Endothelial cell (in vitro differentiated cells): ENCODE results near the gene ONECUT3. TPM values are rescaled to one million over a fixed set of nuclear protein-coding genes. Genes with fewer than 3 reads are reported as not detected.

ENCODE experiments used
- DNase-seq: peaks from one replicate; pipeline ENCODE4 v3.0.0; 2021; ENCODE audit warnings: low spot score
- H3K27ac Mint-ChIP-seq: one replicate; pipeline ENCODE4 v1.8.0; 2021; ENCODE audit warnings: mixed read lengths, inconsistent platforms; ENCODE audit not compliant: unreplicated experiment
- H3K27me3 Mint-ChIP-seq: one replicate; pipeline ENCODE4 v1.8.0; 2021; ENCODE audit warnings: mild to moderate bottlenecking, moderate library complexity, mixed read lengths, inconsistent platforms; ENCODE audit not compliant: unreplicated experiment
- H3K36me3 Mint-ChIP-seq: one replicate; pipeline ENCODE4 v1.8.0; 2021; ENCODE audit warnings: mild to moderate bottlenecking, low read depth, mixed read lengths, inconsistent platforms; ENCODE audit not compliant: unreplicated experiment
- H3K4me1 Mint-ChIP-seq: one replicate; pipeline ENCODE4 v1.8.0; 2021; ENCODE audit warnings: mild to moderate bottlenecking, mixed read lengths, inconsistent platforms; ENCODE audit not compliant: unreplicated experiment
- H3K4me3 Mint-ChIP-seq: one replicate; pipeline ENCODE4 v1.8.0; 2021; ENCODE audit warnings: mild to moderate bottlenecking, mixed read lengths, inconsistent platforms; ENCODE audit not compliant: unreplicated experiment
- H3K9me3 Mint-ChIP-seq: one replicate; pipeline ENCODE4 v1.8.0; 2021; ENCODE audit warnings: mixed read lengths, inconsistent platforms; ENCODE audit not compliant: unreplicated experiment
- microRNA-seq: library from miRNA; unstranded; fragments of <30 nt; microRNA quantifications from one replicate; pipeline ENCODE4, GENCODE V29; 2020; ENCODE audit not compliant: unreplicated experiment
- total RNA-seq: library from RNA; stranded (reverse); fragmentation: NEBNext Ultra II Directional; extraction: Animal tissue kit (Norgen Biotek cat#: 25700); gene quantifications from one replicate; pipeline ENCODE4 v1.2.1, GENCODE V29; 2021; ENCODE audit not compliant: unreplicated experiment
- TF ChIP-seq, protein P1 (sequence below): fragments of 200-600 bp; sonication (generic); IDR thresholded peaks from one replicate; pipeline ENCODE4 v1.5.0; 2021; ENCODE audit warnings: antibody characterized with exemption; ENCODE audit not compliant: unreplicated experiment

The ONECUT3 gene
- total RNA-seq, 1 donor from 2014 or later: not detected

DNA sequence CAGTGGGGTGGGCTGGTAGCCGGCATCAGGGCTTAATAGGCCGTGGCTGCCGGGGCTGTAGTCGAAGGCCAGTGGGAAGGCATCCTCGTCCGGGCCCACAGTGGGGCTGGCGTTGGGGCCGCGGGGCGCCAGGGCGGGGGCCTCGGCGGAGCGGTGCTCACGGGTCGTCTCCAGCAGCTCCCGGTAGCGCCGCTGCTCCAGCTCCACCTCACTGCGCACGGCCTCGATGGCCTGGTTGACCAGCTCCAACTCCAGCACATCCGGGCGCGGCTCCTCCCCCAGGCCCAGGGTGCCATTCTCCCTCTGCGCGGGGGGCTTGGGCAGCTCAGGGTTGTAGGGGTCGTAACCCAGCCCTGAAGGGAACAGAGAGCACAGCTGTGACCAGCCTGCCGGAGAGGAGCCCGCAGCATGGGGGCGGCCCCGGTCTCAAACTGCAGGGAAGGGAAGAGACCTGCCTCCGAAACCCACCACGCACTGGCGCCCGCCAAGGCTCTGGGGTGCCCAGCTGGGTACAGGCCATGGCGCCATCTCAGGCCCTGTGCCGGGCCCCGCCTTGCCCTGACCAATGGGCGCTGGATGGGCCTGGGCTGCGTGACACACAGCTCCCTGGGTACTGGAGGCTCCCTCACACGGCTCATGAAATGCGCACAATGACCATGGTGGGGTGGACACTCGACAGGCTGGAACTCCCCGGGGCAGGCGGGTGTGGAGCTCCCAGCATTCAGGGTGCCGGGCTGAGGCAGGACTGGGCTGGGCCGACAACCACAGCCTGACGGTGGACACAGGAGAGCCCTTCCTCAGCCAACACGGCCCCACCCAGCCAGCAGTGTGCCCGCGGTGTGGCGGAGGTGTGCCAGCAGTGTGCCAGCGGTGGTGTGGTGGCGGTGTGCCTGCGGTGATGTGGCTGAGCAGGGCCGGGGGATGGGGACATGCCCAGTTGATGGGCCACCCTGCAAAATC lies 75.3 kb downstream of the ONECUT3 start:
- Mint-ChIP-seq H3K36me3 (peaks cover 16% of the 10 kb centered on the region), H3K4me1 (peaks cover 5% of the 10 kb centered on the region), H3K4me3 (no peak overlapping the region), H3K27me3 (peaks cover 13% of the 10 kb centered on the region), H3K27ac (no peak overlapping the region), H3K9me3 (no peaks in the 10 kb centered on the region)
- DNase-seq: no peak
- TF ChIP-seq, protein P1, sequence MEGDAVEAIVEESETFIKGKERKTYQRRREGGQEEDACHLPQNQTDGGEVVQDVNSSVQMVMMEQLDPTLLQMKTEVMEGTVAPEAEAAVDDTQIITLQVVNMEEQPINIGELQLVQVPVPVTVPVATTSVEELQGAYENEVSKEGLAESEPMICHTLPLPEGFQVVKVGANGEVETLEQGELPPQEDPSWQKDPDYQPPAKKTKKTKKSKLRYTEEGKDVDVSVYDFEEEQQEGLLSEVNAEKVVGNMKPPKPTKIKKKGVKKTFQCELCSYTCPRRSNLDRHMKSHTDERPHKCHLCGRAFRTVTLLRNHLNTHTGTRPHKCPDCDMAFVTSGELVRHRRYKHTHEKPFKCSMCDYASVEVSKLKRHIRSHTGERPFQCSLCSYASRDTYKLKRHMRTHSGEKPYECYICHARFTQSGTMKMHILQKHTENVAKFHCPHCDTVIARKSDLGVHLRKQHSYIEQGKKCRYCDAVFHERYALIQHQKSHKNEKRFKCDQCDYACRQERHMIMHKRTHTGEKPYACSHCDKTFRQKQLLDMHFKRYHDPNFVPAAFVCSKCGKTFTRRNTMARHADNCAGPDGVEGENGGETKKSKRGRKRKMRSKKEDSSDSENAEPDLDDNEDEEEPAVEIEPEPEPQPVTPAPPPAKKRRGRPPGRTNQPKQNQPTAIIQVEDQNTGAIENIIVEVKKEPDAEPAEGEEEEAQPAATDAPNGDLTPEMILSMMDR: no peak

DNA sequence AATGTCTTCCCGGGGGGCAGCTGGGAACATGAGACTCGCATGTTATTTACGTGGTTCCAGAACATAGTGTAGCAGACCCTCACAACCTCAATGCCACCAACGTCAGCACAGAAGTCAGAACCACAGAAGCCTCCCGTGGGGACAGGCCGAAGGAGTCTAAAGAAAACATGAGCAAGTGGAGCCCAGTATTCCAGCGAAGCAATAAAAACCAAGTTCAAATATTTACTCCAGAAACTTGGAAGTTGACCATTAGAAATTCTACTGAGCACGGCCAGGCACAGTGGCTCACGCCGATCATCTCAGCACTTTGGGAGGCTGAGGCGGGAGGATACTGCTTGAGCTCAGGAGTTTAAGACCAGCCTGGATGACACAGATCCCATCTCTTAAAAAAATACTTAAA lies 76.7 kb downstream of the ONECUT3 start:
- Mint-ChIP-seq H3K9me3 (no peaks in the 10 kb centered on the region), H3K4me3 (no peak overlapping the region), H3K36me3 (peaks cover 13% of the 10 kb centered on the region), H3K27ac (no peak overlapping the region), H3K4me1 (peaks cover 3% of the 10 kb centered on the region), H3K27me3 (peaks cover 10% of the 10 kb centered on the region)
- TF ChIP-seq, protein P1: no peak
- no peak for DNase-seq

DNA sequence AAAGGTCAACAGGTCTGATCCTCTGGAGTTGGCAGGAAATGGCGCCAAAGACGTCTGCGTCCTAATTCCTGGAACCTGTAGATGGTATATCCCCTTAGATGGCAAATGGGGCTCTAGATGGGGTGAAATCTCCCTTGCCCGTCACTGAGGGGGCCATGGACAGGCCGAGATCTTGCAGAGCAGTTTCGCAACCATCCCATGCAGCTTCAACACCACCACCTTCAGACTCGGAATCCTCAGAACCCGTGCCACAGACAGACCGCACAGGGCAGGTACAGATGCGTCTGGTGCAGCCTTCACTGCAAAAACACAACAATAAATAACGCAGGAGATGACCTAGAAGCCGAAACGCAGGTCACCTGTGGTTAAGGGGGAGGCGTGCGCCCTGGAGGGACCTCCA lies 77.3 kb downstream of the ONECUT3 start:
- peak overlapping the region; percentile 38 for H3K27ac Mint-ChIP-seq
- H3K36me3 Mint-ChIP-seq: peaks cover 13% of the 10 kb centered on the region
- no peaks in the 10 kb centered on the region for H3K9me3 Mint-ChIP-seq
- H3K4me3 Mint-ChIP-seq: peak overlapping the region; percentile 37
- peaks cover 3% of the 10 kb centered on the region for H3K4me1 Mint-ChIP-seq
- TF ChIP-seq, protein P1: no peak
- DNase-seq: no peak
- peaks cover 10% of the 10 kb centered on the region for H3K27me3 Mint-ChIP-seq

Small RNAs within 50 kb of the gene (microRNA-seq; reads per million reads assigned to microRNA genes)
- 34.9 reads per million, percentile 73 among the genes with 10 or more reads in this experiment for gene MIR1909

Other genes starting within 250 kb of the ONECUT3 start
- 0.18 TPM for gene ADAMTSL5, start 240.5 kb upstream of the ONECUT3 start, total RNA-seq
- 1.1 TPM for gene PLK5, start 229.4 kb upstream of the ONECUT3 start, total RNA-seq
- gene MEX3D, start 185.2 kb upstream of the ONECUT3 start, total RNA-seq: 73.4 TPM
- gene MBD3, start 160.6 kb upstream of the ONECUT3 start, total RNA-seq: 81.4 TPM
- gene UQCR11, start 148.0 kb upstream of the ONECUT3 start, total RNA-seq: 182 TPM
- 255 TPM for gene TCF3, start 100.9 kb upstream of the ONECUT3 start, total RNA-seq
- gene ATP8B3, start 58.8 kb downstream of the ONECUT3 start, total RNA-seq: 0.69 TPM
- 48.1 TPM for gene REXO1, start 95.0 kb downstream of the ONECUT3 start, total RNA-seq
- gene KLF16, start 110.1 kb downstream of the ONECUT3 start, total RNA-seq: 19.9 TPM
- 283 TPM for gene ABHD17A, start 132.0 kb downstream of the ONECUT3 start, total RNA-seq
- gene ADAT3, start 151.9 kb downstream of the ONECUT3 start, total RNA-seq: 10.5 TPM
- gene SCAMP4, start 151.9 kb downstream of the ONECUT3 start, total RNA-seq: 71.8 TPM
- 110 TPM for gene CSNK1G2, start 187.7 kb downstream of the ONECUT3 start, total RNA-seq